A204.1 (cell line): ENCODE measurements around the gene EHD2.
"Not testable (repeated sequence)": the region's sequence is repeated elsewhere in the genome, so short reads cannot be mapped to it uniquely, and the experiment has no call there.

Source experiments
- FAIRE-seq: peaks from 2 replicates; lab custom pipeline; 2012; peaks lifted over from hg19 to GRCh38; lab: Jason Lieb, UNC

EHD2 gene, protein sequence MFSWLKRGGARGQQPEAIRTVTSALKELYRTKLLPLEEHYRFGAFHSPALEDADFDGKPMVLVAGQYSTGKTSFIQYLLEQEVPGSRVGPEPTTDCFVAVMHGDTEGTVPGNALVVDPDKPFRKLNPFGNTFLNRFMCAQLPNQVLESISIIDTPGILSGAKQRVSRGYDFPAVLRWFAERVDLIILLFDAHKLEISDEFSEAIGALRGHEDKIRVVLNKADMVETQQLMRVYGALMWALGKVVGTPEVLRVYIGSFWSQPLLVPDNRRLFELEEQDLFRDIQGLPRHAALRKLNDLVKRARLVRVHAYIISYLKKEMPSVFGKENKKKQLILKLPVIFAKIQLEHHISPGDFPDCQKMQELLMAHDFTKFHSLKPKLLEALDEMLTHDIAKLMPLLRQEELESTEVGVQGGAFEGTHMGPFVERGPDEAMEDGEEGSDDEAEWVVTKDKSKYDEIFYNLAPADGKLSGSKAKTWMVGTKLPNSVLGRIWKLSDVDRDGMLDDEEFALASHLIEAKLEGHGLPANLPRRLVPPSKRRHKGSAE

DNA sequence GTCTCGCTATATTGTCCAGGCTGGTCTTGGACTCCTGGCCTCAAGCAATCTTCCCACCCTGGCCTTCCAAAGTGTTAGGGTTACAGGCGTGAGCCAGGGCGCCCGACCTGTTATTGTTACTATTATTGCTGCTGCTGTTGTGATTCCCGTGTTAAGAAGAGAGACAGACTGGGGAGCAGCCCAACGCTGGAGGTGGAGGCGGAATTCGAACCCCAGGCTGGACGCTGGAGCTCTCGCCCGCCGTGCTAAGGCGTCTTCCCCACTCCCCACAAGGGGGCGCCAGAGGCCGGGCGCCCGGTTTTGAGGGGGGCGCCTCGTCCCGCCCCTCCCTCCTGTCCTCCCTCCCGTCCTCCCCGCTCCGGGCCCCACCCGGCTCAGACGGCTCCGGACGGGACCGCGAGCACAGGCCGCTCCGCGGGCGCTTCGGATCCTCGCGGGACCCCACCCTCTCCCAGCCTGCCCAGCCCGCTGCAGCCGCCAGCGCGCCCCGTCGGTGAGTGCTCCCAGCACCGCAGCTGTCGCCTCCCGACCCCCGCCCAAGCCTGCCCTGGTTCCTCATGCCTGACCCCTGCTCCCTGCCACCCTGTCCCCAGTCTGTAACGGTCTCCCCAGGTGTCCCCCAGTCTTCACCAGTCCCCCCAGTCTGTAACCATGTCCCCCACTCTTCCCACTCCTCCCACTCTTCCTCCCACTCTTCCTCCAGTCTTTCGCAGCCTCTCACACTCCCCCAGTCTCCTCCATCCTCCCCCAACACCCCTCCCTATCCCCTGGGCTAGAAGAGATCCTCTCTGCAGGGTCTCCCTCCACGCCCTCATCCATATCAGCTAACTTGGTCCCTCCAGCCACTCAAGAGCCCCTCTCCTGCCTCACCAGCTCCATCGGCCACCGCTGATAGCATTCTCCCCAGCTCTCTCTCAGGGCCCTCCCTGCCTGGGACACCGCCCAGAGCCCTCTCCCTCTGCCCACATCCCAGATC lies at the start of gene EHD2:
EHD2 (plus strand) TSS at position 377 of the 976 bp plus-strand sequence. CDS start 3,191 bp downstream, outside the sequence.
- FAIRE-seq, result no peak

DNA sequence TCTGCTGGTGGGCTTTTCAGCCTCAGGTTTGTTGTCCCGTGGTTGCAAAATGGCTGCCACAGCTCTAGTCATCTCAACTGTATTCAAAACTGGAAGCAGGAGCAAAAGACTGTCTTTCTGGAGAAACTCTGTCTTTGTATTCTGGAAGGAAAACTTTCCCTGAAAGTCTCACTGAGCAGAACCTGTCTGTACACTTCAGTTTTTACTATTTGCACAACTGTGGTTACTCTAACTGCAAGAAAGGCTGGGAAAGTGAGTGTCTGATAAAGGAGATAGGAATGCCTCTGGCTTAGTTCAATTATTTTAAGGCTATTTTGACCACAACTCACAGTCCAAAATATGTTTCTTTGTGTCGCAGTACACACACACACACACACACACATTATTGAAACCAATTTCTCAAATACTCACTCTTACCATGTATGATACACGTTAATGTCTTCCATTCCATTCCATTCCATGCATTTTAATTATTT lies 49.7 kb upstream of the EHD2 start:
- no peak for FAIRE-seq

DNA sequence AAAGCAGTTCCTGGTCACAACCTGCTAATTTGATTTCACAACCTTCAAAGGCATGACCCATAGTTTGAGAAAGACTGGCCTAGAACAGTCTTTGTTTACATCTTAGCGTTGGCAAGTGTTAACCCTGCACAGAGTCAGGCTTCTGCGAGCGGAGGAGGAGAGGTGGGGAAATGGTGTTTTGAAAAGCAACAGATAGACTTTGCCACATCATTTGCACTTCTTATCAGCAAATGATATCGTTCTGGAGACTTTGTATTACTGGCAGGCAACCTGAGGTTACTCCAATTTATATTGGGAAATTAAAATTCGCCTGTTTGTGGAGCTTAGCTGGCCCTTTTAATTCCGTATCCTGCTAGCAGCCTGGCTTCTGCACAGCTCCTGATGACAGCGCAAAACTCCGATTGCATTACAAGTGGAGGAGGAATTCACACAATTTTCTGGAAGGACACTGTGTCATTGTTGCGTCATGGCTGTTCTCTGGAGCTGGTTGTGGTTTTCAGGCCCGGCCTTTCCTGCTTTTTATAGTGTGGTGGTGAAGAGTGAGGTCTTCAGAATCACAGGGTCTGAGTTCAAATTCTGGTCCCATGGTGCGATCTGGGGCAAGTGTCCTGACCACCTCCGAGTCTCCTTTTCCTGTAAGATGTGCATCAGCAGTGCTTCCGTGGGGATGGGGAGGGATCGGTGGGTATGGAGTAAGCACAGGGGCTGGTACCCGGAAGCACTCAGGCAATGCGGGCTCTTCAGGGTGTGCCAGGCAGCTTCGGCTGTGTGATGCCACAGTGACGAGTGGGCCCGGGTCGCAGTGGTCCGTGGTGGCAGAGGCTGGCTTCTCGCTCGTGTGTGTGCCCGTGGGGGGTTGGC lies 49.1 kb upstream of the EHD2 start:
- FAIRE-seq, result no peak

DNA sequence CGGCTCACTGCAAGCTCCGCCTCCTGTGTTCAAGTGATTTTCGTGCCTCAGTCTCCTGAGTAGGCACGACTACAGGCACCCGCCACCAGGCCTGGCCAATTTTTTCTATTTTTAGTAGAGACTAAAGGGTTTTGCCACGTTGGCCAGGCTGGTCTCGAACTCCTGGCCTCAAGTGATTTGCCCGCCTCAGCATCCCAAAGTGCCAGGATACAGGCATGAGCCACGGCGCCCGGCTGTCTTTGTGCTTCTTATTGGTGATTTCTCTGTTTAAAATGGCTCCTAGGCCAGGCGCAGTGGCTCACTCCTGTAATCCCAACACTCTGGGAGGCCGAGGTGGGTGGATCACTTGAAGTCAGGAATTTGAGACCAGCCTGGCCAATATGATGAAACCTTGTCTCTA lies 44.7 kb upstream of the EHD2 start:
- not testable (repeated sequence) for FAIRE-seq

DNA sequence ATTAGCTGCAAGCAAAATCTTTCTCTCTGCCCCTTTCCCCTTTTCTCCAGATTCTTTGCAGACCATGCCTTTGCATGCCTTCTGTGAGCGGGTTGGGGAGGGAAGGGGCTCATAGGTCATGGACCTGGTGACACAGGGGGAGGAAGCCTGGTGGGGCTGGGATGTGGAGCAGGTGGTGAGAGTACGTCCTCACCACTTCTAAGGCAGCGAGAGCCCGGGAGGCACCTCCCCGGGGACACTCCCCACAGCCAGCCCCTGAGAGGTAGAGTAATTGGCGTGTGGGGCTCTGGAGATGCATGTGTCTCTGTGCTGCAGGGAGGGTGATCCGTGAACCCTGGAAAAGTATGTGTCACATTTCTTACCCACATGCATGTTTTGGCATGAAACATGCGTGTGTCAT lies 42.5 kb upstream of the EHD2 start:
- FAIRE-seq, result no peak

DNA sequence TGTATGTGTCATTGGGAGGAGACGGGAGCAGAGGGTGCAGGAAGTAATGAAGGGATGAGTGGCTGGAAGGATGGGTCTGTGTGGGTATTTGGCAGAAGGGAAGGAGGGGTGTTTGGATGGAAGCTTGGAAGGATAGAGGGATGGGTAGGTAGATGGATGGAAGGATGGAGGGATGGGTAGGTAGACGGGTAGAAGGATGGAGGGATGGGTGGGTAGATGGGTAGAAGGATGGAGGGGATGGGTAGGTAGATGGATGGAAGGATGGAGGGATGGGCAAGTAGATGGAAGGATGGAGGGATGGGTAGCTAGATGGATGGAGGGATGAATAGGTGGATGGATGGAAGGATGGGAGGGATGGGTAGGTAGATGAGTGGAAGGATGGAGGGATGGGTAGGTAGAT lies 41.7 kb upstream of the EHD2 start:
- FAIRE-seq, result no peak

DNA sequence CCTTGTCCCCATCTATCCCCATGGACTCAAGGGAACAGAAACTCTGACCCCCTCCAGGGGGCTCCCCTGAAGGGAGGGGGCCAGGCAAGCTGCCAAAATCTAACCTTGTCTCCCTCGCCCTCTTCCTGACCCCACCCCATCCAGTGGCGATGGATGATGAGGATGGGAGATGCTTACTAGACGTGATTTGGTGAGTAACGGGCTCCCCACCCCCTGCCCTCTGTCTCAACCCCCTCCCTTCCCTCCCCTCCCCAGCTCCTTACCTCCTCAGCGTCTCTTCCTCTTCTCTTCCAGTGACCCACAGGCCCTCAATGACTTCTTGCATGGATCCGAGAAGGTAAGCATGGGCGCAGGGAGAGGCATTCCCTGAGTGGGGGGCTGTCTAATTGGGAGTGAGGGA lies 39.8 kb upstream of the EHD2 start:
- no peak for FAIRE-seq

DNA sequence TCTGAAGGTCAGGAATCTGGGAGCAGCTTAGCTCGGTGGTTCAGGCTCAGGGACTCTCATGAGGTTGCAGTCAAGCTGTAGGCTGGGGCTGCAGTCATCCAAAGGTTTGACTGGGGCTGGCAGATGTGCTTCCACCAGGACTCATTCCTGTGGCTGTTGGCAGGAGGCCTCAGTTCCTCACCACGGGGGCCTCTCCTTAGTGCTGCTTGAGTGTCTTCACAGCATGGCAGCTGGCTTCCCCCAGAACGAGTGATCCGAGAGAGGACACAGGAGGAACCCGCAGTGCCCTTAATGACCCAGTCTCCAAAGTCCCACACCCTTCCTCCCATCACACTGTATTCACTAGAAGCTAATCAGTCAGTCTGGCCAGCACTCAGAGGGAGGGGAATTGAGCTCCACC lies 38.7 kb upstream of the EHD2 start:
- no peak for FAIRE-seq

DNA sequence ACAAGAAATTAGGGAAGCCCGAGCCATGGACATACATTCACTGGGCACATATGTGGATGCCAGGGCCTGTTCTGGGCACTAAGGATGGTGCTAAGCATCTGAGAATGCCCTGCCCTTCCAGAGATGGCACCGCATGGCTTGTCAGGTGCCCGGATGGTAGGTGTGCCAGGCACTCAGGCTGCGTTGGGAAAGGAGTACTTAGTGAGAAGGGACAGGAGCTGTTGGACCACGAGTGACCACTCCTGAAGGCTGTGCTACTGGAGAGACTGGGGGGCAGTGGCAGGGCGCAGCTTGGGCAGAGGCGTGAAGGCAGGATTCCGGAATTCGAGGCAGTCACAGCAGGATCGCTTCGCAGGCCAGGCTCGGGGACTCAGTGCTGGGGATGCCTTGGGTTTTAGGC lies 38.0 kb upstream of the EHD2 start:
- FAIRE-seq, result no peak

DNA sequence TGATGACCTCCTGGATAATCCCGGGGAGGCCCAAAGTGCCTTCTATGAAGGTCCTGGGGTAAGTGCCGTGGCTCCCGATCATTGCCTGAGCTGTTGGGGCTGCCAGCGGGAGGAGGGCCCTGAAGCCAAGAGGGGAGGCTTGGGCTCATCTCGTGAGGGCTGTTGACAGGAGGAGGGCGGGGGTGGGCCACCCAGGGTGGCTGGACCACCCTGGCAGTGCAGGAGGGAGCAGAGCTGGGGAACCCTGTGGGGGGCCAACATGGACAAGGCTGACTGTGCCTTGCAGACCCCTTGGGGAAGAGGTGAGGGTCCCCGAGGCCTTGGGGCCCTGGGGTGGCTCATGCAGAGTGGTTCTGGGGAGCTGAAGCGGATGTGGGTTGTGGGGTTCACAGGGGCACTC lies 37.4 kb upstream of the EHD2 start:
- FAIRE-seq, result no peak

DNA sequence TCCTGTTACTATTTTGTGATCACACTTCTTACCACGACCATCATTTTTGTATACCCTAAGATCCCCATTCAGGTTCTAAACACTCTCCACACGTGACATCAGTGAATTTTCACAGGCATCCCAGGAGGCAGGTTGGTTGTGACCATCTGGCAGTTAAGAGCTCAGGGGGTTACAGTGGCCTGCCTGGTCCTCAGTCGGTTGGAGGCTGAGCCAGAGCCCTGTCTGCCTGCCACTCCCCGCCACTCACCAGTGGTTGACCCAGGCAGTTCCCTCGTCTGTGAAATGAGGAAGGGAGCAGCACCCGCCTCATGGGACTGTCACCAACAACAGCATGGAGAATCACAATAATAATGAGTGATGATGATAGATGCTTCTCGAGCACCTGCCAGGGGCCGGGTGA lies 36.4 kb upstream of the EHD2 start:
- FAIRE-seq, result no peak

DNA sequence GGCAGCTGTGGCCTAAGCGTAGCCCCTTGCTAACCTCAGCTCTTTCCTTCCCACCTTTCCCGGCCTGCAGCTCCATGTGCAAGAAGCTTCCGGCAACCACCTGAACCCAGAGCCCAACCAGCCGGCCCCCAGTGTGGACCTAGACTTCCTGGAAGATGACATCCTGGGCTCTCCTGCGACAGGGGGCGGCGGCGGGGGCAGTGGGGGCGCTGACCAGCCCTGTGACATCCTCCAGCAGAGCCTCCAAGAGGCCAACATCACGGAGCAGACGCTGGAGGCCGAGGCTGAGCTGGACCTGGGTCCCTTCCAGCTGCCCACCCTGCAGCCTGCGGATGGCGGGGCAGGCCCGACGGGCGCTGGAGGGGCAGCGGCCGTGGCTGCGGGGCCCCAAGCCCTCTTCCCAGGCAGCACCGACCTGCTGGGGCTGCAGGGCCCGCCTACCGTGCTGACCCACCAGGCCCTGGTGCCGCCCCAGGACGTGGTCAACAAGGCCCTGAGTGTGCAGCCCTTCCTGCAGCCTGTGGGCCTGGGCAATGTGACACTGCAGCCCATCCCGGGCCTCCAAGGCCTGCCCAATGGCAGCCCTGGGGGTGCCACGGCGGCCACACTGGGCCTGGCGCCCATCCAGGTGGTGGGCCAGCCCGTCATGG lies 33.8 kb upstream of the EHD2 start:
- FAIRE-seq, result no peak

DNA sequence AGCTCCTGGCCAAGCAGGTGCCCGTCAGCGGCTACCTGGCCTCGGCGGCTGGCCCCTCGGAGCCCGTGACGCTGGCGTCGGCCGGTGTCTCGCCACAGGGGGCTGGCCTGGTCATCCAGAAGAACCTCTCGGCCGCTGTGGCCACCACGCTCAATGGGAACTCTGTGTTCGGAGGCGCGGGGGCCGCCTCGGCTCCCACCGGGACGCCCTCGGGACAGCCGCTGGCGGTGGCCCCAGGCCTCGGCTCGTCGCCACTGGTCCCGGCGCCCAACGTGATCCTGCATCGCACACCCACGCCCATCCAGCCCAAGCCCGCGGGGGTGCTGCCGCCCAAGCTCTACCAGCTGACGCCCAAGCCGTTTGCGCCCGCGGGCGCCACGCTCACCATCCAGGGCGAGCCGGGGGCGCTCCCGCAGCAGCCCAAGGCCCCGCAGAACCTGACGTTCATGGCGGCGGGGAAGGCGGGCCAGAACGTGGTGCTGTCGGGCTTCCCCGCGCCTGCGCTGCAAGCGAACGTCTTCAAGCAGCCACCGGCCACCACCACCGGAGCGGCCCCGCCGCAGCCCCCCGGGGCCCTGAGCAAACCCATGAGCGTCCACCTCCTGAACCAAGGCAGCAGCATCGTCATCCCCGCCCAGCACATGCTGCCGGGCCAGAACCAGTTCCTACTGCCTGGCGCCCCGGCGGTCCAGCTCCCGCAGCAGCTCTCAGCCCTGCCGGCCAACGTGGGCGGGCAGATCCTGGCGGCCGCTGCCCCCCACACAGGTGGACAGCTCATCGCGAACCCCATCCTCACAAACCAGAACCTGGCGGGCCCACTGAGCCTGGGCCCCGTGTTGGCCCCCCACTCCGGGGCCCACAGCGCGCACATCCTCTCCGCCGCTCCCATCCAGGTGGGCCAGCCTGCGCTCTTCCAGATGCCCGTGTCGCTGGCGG lies 33.0 kb upstream of the EHD2 start:
- no peak for FAIRE-seq

DNA sequence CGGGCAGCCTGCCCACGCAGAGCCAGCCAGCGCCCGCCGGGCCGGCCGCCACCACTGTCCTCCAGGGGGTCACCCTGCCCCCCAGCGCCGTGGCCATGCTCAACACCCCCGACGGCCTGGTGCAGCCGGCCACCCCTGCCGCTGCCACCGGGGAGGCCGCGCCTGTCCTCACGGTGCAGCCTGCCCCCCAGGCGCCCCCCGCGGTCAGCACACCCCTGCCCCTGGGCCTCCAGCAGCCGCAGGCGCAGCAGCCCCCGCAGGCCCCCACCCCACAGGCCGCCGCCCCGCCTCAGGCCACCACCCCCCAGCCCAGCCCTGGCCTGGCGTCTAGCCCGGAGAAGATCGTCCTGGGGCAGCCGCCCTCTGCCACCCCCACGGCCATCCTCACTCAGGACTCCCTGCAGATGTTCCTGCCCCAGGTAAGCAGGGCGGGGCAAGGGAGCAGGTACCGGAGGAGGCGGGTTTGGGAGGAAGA lies 32.3 kb upstream of the EHD2 start:
- FAIRE-seq, result no peak

DNA sequence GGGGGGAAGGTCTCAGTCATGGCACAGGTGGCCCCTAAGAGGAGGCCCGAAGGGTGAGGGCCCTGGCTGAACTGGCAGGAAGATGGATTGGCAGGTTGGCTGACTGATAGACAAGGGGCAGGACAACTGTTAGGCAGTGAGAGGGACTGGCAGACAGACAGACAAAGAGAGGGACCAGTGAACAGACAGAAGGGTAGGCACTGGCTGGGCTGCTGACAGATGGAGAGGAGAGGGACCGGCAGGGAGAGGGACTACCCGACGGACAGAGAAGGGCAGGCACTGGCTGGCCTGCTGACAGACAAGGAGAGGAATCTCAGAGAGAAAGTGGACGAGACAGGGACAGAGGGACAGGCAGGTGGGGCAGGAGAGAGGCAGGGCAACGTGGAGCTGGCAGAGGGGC lies 31.8 kb upstream of the EHD2 start:
- no peak for FAIRE-seq

DNA sequence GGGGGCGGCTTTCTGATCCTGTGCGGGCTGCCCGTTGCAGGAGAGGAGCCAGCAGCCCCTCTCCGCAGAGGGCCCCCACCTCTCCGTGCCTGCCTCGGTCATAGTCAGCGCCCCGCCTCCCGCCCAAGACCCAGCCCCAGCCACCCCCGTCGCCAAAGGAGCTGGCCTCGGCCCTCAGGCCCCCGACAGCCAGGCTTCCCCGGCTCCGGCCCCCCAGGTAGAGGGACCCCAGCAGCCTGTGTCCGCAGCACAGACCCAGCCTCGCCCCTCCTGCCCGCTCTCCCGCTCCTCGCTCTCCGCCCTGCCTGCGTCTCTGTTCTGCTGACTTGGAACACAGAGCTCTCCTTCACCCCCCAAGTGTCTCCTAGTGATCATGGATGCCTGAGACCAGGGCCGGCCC lies 31.3 kb upstream of the EHD2 start:
- no peak for FAIRE-seq

DNA sequence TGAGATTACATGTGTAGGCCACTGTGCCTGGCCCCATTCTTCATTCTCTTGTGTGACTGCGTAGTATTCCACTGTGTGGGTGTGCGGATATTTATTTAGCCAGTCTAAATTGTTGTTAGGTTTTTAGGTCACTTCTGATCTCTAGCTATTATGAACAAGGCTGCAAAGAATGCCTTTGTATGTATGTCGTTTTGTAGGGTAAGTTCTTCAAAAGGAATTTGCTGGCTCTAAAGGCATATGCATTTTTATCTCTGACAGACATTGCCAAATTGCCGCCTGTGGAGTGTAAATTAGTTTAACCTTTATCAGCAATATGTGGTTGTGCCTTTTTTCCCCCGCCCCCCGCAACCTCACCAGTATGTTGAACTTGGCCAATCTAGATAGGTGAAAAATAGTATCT lies 30.3 kb upstream of the EHD2 start:
- FAIRE-seq, result no peak

DNA sequence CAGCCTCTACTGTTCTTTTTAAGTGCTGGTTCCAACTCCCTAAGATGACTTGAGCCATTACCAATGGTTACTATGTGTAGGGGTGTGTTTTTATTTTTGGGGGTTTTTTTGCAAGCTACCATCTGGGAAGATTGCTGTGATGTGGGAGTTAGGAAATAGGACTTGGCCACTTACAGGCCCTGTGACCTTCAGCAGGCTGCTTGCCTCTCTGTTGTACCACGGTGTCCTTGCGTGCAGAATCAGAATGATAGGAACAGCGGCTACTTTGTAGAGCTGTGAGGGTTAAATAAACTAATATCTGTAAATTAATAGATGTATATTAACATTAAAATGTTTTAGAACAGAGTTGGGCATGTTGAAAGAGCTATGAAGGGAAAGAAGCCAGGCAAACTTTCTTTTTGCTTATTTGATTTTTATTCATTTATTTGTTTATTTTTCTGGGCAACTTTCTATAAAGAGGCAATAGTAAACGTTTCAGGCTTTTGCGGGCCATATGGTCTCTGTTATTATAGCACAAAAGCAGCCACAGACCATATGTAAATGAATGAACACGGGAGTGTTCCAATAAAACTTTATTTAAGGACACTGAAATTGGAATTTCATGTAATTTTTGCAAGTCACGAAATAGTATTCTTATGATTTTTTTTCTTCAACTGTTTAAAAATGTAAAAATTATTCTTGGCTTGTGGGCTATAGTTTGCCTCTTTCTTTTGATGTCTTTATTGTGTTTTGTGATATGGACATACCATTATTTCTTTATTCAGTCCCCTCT lies 26.4 kb upstream of the EHD2 start:
- no peak for FAIRE-seq

DNA sequence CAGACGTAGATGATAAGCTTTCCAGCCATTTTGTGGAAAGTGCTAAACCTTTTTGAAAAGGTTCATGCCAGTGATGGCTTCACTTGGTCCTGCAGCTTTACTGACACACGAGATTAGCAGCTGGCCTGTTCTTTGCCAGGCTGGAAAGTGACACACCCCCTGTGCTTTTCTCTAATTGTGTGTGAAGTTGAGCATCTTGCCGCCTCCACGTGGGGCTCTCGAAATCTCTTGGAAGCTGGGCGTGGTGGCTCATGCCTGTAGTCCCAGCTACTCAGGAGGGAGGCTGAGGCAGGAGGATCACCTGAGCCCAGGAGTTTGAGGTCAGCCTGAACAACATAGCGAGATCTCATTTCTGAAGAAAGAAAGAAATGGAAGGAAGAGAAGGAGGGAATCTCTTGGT lies 25.3 kb upstream of the EHD2 start:
- no peak for FAIRE-seq
